IPS-NIHi7 (cell line): ENCODE results near the gene RND2.
"Not testable (repeated sequence)": the region's sequence is repeated elsewhere in the genome, so short reads cannot be mapped to it uniquely, and the experiment has no call there.

Experiments
- DNase-seq: peaks from one replicate; pipeline ENCODE4 v3.0.0; 2012; ENCODE audit warnings: mixed read lengths; ENCODE audit errors: extremely low spot score

Gene RND2, protein sequence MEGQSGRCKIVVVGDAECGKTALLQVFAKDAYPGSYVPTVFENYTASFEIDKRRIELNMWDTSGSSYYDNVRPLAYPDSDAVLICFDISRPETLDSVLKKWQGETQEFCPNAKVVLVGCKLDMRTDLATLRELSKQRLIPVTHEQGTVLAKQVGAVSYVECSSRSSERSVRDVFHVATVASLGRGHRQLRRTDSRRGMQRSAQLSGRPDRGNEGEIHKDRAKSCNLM

DNA sequence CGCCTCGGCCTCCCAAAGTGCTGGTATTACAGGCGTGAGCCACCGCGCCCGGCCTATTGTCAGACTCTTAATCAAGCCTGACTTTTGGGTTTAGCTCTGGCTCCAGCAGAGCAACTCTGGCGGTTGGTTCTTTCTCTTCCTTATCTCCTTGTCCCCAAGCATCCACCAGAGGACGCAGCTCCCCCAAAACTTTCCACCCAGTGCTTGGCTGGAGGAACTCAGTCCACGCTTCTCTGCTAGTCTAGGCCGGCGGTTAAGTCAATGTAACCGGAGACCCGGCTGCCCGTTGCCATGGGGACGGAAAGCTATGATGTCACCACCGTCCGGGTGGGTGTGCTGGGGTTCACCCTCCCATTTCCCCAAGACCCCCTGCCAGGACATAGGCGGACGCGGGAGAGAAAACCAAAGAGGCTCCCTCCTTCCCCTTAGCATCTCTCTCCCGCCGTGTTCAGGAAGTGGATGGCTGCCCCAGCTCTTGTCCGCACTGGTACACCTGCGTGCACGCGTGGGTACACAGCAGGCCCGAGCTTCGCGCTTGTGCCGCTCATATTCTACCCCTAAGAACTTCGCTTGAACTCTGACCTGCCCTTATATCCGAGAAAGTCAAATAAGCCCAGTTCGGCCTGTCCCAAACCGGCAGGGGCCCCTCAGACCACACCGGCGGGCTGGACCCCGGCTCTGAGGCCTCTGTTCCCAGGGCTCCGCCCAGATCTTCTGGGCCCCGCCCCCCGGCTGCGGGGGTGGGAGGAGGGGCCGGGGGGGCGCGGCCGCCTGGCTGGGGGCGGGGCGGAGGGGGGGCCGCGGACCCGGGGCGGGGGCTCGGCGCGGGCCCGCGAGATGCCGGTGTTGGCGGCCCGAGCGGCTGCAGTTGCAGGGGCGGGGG is at the start of gene RND2:
RND2 (plus strand) TSS at position 825 of the 883 bp plus-strand sequence. CDS start 117 bp downstream, outside the sequence.
- DNase-seq: peak; percentile 94

DNA sequence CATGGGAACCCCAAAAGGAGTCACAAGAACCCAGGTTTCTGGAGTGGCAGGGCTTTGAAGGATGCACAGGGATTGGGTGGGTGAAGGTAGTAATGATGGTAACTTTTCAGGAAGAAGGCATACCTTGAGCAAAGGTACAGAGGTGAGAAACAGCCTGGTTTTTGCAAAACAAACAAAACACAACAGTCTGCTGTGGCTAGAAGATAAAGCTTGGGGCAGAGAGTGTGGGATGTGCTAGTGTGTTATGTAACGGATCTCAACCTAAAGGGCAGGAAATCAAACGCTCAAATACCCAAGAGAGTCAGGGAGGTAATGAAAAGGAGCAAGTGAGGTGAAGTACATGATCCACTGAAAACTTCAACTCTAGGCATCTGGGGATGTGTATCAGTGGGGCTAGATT is 49.8 kb upstream of the RND2 start:
- no peak for DNase-seq

DNA sequence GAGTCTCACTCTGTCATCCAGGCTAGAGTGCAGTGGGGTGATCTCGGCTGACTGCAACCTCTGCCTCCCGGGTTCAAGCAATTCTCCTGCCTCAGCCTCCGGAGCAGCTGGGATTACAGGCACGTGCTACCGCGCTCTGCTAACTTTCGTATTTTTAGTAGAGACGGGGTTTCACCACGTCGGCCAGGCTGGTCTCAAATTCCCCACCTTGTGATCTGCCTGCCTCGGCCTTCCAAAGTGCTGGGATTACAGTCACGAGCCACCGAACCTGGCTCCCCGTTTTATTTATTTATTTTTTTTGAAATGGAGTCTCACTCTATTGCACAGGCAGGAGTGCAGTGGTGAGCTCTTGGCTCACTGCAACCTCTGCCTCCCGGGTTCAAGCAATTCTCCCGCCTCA is 49.3 kb upstream of the RND2 start:
- not testable (repeated sequence) for DNase-seq

DNA sequence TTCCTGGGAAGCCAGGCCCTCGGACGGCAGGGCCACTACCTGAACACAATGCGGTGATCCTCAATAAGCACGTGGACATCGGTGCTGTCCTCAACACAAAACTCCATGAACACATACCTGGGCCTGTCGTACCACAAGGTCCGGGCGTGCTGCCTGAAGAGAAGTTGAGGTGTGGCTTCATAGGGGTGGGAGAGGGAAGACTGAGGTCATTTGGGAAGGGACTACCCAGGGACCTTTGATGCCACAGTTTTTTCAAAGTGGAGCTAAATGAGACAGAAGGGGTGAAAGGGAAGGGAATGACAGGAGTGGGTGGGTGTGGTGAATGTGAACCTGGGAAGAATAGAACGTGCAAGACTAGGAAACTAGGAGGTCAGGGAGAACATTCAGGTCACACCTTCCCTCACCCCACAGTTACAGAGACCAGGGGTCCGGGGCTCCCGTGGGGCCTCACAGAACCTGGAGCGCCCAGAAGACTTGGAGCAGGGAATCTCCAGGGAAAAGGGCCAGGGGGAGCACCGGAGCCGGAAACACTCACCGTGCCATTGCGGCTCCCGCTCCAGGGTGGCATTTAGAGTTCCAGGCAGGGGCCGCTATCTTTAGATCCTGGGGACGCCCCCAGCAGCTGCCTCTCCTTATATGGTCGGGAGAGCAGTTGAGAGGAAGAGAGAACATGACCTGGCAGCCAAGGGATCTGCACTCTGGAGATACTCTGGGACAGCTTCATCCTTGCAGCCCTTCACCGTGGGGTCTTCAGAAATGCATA is 45.3 kb upstream of the RND2 start, which contains the start of gene PTGES3L:
PTGES3L (minus strand) TSS at position 570 of the 763 bp plus-strand sequence; CDS start at position 543, 27 bp downstream.
- peak; percentile 84 for DNase-seq

DNA sequence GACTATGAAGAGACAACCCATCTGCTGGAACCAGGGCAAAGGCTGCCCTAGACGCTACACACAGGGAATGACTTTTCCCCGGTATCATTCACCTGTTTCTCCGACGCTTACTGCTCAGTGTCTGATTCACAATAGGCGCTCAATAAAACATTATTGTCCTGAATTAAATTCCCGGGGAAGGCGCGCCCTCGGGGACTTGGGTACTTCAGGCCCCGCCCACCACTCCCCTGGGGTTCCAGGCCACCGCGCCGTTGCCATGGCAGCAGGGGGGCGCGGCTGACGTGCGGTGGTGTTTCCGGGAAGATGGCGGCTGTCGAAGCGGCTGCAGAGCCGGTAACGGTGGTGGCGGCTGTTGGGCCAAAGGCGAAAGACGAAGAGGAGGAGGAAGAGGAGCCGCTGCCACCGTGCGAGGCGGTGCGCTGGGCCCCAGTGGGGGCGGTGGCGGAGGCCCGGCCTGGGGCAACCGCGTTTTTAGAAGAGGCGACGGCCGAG is 44.7 kb upstream of the RND2 start, which contains the start of gene RUNDC1:
RUNDC1 (plus strand) TSS at position 292 of the 492 bp plus-strand sequence; CDS start at position 304, 12 bp downstream.
- DNase-seq: peak; percentile 96

DNA sequence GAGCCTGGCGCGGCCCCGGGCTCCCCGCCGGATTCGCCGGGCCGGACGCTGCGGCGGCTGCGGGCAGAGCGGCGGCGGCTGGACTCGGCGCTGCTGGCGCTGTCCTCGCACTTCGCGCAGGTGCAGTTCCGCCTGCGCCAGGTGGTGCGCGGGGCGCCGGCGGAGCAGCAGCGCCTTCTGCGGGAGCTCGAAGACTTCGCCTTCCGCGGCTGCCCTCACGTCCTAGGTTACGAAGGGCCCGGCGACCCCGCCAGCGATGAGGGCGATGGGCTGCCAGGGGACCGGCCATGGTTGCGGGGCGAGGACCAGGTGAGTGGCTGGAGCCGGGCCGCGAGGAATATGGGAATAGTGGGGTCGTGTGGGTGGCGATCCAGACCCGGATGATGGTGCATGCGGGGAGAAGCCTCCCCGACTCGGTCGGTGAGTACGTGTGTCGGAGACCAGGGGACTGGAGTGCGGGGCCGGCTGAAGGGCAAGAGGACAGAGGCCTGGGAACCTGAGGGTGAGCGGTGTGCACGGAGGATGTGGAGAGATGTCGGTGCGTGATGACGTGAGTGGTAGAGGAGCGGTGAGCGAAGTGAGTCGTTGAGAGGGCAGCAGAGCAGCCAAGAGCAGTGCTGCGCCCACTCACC is 44.1 kb upstream of the RND2 start:
- peak; percentile 73 for DNase-seq

DNA sequence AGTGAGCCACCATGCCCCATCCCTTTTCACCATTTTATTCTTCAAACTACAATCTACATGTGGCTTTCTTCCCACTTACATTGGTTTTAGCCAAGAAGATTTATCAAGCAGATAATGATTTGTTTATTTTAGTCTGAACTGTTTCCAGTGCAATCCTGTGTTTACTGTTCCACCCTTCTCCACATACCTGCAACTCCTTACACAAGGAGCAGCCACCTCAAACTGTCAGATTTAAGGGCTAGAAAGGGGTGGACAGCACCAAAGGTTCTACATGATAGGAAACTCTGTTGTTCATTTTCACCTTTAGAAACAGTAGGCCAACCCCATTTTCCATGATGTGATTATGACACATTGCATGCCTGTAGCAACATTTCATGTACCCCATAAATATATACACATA is 42.8 kb upstream of the RND2 start:
- no peak for DNase-seq

DNA sequence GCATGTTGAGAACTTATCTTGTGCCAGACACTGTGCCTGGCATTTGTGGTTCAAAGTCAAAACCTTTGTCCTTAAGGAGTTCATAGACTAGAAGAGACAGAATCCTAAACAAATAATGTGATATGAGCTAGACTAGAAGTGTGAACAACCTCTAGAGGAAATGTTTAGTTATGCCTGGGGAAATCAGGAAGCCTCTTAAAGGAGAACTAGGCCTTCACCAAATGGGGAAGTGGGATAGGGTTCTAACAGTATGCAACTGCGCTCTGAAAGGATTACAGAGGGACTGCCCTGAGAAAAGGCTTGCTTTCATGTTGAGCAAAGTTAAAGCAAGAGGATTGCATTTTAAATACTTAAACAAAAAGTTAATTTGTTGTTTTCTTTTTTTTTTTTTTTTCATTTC is 39.8 kb upstream of the RND2 start:
- no peak for DNase-seq

DNA sequence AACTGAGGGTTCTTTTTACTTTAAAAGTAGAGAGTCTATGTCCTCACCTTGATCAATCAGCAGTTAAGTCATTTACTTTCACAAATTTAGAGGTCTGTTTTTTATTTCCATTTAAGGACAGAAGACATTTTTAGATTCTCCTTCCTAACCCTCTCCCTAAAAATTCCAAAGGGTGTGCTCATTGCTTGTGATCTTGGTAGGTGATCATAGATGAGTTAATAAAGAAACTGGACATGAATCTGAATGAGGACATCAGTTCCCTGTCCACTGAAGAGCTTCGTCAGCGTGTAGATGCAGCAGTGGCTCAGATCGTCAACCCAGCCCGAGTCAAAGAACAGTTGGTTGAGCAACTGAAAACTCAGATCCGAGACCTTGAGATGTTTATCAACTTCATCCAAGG is 35.9 kb upstream of the RND2 start:
- DNase-seq: no peak

DNA sequence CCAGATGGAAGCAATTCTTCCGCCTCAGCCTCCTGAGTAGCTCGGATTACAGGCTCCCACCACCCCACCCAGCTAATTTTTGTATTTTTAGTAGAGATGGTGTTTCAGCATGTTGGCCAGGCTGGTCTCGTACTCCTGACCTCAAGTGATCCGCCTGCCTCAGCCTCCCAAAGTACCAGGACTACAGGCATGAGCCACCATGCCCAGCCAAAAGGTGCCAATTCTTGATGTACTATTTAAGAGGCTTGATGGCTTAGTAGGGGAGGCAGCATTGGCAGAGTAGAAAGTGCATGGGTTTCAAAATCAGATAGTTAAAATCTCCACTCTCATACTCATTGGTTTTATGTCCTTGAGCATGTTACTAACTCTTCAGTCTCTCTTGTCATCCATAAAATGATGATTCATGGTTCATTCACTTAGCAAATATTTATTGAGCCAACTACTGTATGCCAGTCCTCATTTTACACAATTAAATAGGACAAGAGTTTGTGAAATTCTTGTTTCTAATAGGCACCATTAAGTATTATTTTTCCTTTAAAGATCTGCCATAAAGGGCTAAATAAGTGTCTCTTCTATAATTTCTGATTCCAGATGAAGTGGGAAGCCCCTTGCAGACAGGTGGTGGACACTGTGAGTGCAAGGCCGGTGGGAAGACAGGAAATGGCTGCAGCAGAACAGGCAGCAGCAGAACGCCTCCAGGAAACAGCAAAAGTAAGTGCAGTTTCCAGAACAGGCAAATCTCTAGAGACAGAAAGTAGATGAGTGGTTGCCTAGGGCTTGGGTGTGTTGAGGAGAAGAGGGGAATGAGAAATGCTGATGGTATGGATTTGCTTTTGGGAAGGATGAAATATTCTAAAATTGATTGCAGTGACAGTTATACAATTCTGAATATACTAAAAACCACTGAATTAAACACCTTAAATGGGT is 35.0 kb upstream of the RND2 start:
- DNase-seq: no peak

DNA sequence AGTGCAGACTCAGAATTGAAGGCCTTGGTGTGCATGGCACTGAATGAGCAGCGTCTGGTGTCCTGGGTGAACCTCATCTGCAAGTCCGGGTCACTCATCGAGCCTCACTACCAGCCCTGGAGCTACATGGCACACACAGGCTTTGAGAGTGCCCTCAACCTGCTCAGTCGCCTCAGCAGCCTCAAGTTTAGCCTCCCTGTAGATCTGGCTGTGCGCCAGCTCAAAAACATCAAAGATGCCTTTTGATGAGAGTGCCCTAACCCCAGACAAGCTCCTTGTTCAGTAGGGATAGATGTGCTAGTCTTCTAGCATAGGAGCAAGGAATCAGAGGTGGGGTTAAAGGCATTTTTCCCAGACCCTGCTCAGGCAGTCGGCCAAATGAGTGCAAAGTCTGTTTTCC is 33.6 kb upstream of the RND2 start:
- no peak for DNase-seq

DNA sequence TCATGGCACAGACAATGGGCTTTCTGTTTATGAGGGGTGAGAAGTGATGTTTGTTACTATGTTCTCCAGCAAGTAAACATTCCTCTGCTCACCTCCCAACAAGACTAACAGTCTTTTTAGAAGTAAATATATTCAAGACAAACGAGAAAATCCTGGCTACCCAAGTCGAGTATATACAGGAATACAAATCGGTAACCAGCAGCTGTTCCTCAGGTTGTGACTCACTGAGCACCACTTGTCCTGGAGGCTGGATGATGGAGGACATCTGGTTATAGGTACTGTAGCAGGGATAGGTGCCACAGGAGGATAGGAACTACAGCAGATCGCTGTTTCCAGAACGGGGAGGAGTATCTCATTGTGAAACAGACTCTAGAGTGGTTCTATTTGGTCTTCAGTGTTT is 32.2 kb upstream of the RND2 start:
- no peak for DNase-seq

DNA sequence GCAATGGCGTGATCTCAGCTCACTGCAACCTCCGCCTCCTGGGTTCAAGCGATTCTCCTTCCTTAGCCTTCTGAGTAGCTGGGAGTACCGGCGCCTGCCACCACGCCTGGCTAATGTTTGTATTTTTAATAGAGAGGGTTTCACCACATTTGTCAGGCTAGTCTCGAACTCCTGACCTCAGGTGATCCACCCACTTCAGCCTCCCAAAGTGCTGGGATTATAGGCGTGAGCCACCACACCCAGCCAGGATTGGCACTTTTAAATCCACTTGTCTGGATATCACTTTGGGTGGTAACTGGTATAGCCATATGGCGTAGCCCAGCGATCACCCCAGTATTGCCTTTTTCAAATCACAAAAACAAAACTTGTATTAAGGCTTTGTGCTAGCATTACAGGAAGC is 31.1 kb upstream of the RND2 start:
- not testable (repeated sequence) for DNase-seq

DNA sequence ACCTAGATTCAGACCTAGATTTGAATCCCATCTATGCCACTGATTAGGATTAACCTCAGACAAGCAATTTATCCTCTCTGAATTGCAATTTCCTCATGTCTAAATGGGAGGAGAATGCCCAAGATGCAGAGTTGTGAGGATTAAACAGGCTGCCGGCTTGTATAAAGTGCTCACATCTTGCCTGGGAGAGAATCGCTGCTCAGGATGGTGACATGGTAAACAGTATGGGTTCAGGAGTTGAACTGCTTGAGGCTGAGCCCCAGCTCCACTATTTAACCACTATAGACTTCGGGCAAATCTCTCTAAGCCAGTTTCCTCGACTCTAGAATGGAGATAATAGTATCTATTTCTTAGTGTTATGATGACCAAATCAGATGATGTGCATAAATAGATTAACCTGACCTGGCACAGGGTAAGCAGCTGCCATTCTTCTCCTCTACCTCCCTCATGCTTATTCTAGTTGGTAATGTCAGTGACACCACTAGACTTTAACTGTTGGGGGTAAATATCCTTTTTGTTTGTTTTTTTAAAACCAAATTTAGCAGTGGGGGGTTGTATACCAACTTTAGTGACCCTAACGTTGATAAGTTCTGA is 27.5 kb upstream of the RND2 start:
- DNase-seq: no peak

DNA sequence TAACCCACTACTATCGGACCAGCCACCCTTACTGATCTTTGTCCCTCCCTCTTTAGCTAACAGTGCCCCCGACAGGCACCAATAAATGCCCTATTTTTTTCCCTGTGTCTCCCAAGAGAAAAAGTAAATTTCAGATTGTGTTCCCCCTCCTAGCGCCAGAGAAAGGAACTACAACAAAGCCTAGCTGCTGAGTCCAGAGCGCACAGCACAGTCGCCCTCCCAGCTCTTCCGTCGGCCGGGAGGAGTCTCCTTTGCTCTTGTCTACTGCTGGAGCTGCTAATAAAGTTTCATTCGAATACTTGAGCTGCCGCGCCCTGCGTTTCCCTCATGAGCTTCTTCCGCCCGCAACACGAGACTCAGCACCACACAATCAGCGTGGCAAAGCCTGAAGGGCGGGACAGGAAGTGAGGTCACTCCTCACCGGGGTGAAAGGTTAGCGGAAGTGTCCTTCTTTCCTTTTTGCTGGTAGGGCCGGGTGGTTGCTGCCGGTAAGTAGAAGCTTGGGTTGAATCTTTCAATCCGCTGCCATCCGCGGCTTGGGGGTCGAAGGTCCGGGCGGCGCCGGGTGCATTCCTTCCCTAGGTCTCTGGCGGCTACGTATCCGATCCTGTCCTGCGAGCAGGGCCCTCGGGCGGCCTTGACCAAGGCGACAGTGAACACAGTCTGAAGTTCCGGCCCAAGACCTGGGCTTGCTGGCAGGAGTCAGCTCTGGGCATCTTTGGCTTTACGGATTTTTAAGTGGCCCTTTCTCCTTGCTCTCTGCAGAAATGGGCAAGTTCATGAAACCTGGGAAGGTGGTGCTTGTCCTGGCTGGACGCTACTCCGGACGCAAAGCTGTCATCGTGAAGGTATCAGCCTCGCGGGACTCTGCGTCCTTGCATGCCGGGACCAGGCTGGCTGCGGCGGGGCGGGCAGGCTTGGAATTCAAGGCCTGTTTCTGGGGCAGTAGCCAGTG is 26.8 kb upstream of the RND2 start, which contains the start of gene RPL27:
RPL27 (plus strand) TSS at position 436 of the 955 bp plus-strand sequence; CDS start at position 768, 332 bp downstream.
- DNase-seq: peak; percentile 95

DNA sequence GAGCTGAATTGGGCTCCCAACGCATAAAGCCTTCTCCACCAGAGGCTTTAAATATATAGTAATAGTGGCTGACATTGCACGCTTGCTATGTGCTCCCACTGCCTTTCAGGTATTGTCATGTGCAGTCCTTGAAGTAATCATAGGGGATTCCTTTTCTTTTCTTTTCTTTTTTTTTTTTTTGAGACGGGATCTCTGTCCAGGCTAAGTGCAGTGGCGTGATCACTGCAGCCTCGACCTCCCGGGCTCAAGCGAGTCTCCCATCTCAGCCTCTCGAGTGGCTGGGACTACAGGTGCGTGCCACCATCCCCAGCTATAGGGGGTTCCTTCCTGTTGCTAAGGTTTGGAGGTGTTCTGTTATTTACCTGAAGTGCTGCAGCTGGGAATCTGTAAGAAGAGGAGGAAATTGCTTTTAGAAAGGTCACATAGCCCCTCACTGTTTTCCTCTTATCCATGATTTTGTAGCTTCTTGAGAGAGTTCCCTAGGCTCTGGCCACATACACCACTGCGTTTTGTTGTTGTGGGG is 26.0 kb upstream of the RND2 start:
- DNase-seq: no peak

DNA sequence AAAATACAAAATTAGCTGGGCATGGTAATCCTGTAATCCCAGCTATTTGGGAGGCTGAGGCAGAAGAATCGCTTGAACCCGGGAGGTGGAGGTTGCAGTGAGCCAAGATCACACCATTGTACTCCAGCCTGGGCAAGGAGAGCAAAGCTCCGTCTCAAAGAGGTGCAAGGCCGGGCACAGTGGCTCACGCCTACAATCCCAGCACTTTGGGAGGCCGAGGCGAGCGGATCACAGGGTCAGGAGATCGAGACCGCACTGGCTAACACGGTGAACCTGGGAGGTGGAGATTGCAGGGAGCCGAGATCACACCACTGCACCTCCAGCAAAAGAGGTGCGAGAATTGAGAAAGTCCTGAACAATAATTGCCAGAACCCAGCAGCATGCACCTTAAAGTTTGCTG is 24.1 kb upstream of the RND2 start:
- not testable (repeated sequence) for DNase-seq

DNA sequence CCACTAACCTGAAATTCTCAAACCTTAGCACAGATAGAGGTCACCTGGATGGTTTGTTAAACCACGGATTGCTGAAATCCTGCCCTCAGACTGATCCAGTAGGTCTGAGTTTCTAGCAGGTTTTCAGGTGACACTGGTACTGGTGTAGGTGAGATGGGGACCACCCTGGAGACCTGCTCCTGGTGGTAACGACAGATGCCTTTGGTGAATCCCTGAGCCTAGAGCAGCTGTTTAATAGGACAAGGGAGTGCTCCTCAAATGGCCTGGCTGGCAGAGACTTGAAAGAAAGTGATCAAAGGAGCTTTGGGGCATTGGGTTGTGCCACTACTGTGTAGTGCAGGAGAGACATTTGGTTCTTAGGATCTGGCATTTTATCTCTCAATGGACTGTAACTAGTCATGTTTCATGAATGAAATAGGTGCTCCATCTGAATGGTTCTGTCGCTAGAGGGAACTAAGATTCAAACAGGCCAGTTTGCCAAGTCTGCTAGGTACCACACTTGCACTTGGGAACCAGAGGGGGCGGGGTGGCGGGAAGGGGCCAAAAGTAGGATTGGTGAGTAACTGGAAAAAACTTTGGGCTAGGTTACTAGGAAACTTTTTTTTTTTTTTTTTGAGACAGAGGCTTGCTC is 21.4 kb upstream of the RND2 start:
- no peak for DNase-seq
